GM19239 (cell line): ENCODE results near the gene HDAC11.
"Not testable (repeated sequence)": the region's sequence is repeated elsewhere in the genome, so short reads cannot be mapped to it uniquely, and the experiment has no call there.

Experiments used
- DNase-seq: peaks from one replicate; pipeline ENCODE4 v3.0.0; 2011; ENCODE audit warnings: low spot score; ENCODE audit not compliant: insufficient read length
- FAIRE-seq: peaks from 2 replicates; lab custom pipeline; 2011; peaks lifted over from hg19 to GRCh38; lab: Jason Lieb, UNC

The HDAC11 gene

GRCh38 chr3:13519006-13519791 lies 39.1 kb downstream of the HDAC11 start:
- FAIRE-seq = no peak
- DNase-seq = no peak

- DNase-seq = no peak
- FAIRE-seq = no peak
Observed at GRCh38 chr3:13520326-13520880, 40.3 kb downstream of the HDAC11 start.

- no peak for FAIRE-seq
- DNase-seq = no peak
Observed at GRCh38 chr3:13521309-13521708, 41.2 kb downstream of the HDAC11 start.

GRCh38 chr3:13521749-13522148 lies 41.6 kb downstream of the HDAC11 start:
- not testable (repeated sequence) for DNase-seq, FAIRE-seq

GRCh38 chr3:13522236-13522635 lies 42.1 kb downstream of the HDAC11 start:
- DNase-seq = no peak
- no peak for FAIRE-seq

- FAIRE-seq = no peak
Observed at GRCh38 chr3:13524979-13525669, 45.0 kb downstream of the HDAC11 start.

GRCh38 chr3:13525827-13526625 lies 45.9 kb downstream of the HDAC11 start:
- FAIRE-seq = no peak

More at GRCh38 chr3:13524979-13525669, 45.0 kb downstream of the HDAC11 start:
- DNase-seq = no peak

GRCh38 chr3:13526626-13526949 lies 46.5 kb downstream of the HDAC11 start:
- FAIRE-seq (no peak), DNase-seq (no peak)

More at GRCh38 chr3:13525827-13526625, 45.9 kb downstream of the HDAC11 start:
- DNase-seq = no peak

- DNase-seq (no peak), FAIRE-seq (no peak)
Observed at GRCh38 chr3:13528217-13528867, 48.2 kb downstream of the HDAC11 start.

GRCh38 chr3:13529196-13530112 lies 49.3 kb downstream of the HDAC11 start:
- no peak for DNase-seq
- FAIRE-seq = no peak

- no peak for DNase-seq
- no peak for FAIRE-seq
Observed at GRCh38 chr3:13530241-13531009, 50.3 kb downstream of the HDAC11 start.

- no peak for DNase-seq
- FAIRE-seq = no peak
Observed at GRCh38 chr3:13532085-13532484, 52.0 kb downstream of the HDAC11 start.

GRCh38 chr3:13532631-13533030 lies 52.5 kb downstream of the HDAC11 start:
- FAIRE-seq (no peak), DNase-seq (no peak)

GRCh38 chr3:13533885-13534301 lies 53.8 kb downstream of the HDAC11 start:
- FAIRE-seq (no peak), DNase-seq (no peak)

- FAIRE-seq (no peak), DNase-seq (no peak)
Observed at GRCh38 chr3:13535526-13535875, 55.4 kb downstream of the HDAC11 start.

- DNase-seq (no peak), FAIRE-seq (no peak)
Observed at GRCh38 chr3:13535905-13536304, 55.8 kb downstream of the HDAC11 start.

- no peak for DNase-seq
- no peak for FAIRE-seq
Observed at GRCh38 chr3:13536432-13536831, 56.3 kb downstream of the HDAC11 start.

- FAIRE-seq (no peak), DNase-seq (no peak)
Observed at GRCh38 chr3:13536832-13537231, 56.7 kb downstream of the HDAC11 start.
